Measurements from ENCODE around the gene ODF2. TPM values are rescaled to one million over a fixed set of nuclear protein-coding genes. Genes with fewer than 3 reads are reported as not detected.

ODF2 gene
- total and polyA plus RNA-seq, 2 of the 13 experiments (the other 11 are each of a cell fraction or from before 2014, with no cell fraction given): 9.8 to 31.3 TPM

GRCh38 chr9:128504485-128505413 is 48.9 kb downstream of the ODF2 start, which contains the start of gene GLE1 (continued):
- no peak; the same call in 1 of the 2 replicates for TF ChIP-seq CREM (IDR thresholded peaks at IDR 0.05)
- no peak for TF ChIP-seq CREM (CRISPR knock-in tag; IDR thresholded peaks at IDR 0.05)
- TF ChIP-seq CHD4 (IDR thresholded peaks at IDR 0.05; ENCODE audit: borderline replicate concordance, low read length): no peak
- 0 out of 2 replicates have a peak, but pooled peaks have one; percentile 58 for TF ChIP-seq MEIS2 (CRISPR knock-in tag; IDR thresholded peaks at IDR 0.05)
- TF ChIP-seq, protein P1, sequence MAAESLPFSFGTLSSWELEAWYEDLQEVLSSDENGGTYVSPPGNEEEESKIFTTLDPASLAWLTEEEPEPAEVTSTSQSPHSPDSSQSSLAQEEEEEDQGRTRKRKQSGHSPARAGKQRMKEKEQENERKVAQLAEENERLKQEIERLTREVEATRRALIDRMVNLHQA (CRISPR knock-in tag; IDR thresholded peaks at IDR 0.05): no peak
- TF ChIP-seq, protein P2, sequence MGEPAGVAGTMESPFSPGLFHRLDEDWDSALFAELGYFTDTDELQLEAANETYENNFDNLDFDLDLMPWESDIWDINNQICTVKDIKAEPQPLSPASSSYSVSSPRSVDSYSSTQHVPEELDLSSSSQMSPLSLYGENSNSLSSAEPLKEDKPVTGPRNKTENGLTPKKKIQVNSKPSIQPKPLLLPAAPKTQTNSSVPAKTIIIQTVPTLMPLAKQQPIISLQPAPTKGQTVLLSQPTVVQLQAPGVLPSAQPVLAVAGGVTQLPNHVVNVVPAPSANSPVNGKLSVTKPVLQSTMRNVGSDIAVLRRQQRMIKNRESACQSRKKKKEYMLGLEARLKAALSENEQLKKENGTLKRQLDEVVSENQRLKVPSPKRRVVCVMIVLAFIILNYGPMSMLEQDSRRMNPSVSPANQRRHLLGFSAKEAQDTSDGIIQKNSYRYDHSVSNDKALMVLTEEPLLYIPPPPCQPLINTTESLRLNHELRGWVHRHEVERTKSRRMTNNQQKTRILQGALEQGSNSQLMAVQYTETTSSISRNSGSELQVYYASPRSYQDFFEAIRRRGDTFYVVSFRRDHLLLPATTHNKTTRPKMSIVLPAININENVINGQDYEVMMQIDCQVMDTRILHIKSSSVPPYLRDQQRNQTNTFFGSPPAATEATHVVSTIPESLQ (CRISPR knock-in tag; conservative IDR thresholded peaks at IDR 0.05): no peak; the same call in 1 of the 2 replicates
- TF ChIP-seq, protein P3, sequence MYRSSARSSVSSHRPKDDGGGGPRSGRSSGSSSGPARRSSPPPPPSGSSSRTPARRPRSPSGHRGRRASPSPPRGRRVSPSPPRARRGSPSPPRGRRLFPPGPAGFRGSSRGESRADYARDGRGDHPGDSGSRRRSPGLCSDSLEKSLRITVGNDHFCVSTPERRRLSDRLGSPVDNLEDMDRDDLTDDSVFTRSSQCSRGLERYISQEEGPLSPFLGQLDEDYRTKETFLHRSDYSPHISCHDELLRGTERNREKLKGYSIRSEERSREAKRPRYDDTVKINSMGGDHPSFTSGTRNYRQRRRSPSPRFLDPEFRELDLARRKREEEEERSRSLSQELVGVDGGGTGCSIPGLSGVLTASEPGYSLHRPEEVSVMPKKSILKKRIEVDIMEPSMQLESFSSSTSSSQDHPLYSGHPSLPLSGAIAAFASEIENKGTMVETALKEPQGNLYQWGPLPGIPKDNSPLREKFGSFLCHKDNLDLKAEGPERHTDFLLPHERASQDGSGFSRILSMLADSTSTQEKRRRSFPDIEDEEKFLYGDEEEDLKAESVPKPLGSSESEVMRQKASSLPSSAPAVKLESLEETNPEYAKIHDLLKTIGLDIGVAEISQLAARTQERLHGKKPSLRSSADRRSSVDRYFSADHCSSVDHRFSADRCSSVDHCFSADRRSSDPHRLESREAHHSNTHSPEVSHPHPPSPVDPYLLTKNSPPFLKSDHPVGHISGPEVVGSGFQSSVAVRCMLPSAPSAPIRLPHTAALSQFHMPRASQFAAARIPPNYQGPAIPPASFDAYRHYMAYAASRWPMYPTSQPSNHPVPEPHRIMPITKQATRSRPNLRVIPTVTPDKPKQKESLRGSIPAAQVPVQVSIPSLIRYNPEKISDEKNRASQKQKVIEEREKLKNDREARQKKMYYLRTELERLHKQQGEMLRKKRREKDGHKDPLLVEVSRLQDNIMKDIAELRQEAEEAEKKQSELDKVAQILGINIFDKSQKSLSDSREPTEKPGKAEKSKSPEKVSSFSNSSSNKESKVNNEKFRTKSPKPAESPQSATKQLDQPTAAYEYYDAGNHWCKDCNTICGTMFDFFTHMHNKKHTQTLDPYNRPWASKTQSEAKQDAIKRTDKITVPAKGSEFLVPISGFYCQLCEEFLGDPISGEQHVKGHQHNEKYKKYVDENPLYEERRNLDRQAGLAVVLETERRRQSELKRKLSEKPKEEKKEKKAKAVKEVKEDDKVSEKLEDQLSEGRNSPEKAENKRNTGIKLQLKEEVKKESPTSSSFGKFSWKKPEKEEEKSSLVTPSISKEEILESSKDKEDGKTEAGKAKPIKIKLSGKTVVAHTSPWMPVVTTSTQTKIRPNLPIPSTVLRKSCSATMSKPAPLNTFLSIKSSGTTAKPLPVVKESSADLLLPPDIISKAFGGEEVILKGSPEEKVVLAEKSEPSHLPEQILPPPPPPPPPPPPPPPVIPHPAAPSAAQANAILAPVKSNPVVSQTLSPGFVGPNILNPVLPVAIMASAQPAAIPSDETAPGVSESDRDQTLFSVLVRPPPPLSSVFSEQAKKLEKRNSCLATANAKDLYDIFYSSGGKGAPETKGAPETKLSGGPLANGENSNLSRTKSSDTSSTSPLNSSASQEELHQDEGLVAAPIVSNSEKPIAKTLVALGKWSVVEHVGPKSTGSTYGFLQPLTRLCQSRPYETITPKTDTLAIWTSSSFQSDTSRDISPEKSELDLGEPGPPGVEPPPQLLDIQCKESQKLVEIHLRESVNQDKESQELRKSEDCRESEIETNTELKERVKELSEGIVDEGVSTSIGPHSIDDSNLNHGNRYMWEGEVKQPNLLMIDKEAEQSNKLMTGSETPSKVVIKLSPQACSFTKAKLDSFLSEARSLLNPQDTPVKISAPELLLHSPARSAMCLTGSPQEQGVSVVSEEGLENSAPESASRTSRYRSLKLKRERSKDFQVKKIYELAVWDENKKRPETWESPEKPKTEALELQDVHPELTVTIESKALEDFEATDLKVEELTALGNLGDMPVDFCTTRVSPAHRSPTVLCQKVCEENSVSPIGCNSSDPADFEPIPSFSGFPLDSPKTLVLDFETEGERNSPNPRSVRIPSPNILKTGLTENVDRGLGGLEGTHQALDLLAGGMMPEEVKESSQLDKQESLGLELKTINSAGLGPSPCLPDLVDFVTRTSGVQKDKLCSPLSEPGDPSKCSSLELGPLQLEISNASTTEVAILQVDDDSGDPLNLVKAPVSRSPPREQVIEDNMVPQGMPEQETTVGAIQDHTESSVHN (CRISPR knock-in tag; IDR thresholded peaks at IDR 0.05): no peak
- peak; percentile 96 for TF ChIP-seq ZNF777 (CRISPR knock-in tag; IDR thresholded peaks at IDR 0.05)
- TF ChIP-seq DNMT1 (CRISPR knock-in tag; IDR thresholded peaks at IDR 0.05): 0 out of 2 replicates have a peak, but pooled peaks have one; percentile 19
- 0 out of 2 replicates have a peak, but pooled peaks have one; percentile 55 for TF ChIP-seq KLF6 (CRISPR knock-in tag; IDR thresholded peaks at IDR 0.05)
- TF ChIP-seq ZFAT (CRISPR knock-in tag; conservative IDR thresholded peaks at IDR 0.05): peak; percentile 92
- TF ChIP-seq ZNF350 (CRISPR knock-in tag; IDR thresholded peaks at IDR 0.05; ENCODE audit: borderline replicate concordance, low read depth): peak; percentile 70
- TF ChIP-seq ZSCAN9 (CRISPR knock-in tag; IDR thresholded peaks at IDR 0.05; ENCODE audit: borderline replicate concordance): 0 out of 2 replicates have a peak, but pooled peaks have one; percentile 8
- no peak for TF ChIP-seq RORA (CRISPR knock-in tag; IDR thresholded peaks at IDR 0.05)
- no peak for TF ChIP-seq ZNF30 (CRISPR knock-in tag; IDR thresholded peaks at IDR 0.05)
- no peak; the same call in 1 of the 2 replicates for TF ChIP-seq CHCHD3 (CRISPR knock-in tag; IDR thresholded peaks at IDR 0.05)
- TF ChIP-seq ZNF878 (CRISPR knock-in tag; IDR thresholded peaks at IDR 0.05): peak; percentile 44; the same call in 1 of the 2 replicates
- no peak for TF ChIP-seq ZKSCAN5 (CRISPR knock-in tag; IDR thresholded peaks at IDR 0.05)
- 0 out of 2 replicates have a peak, but pooled peaks have one; percentile 56 for TF ChIP-seq ZSCAN29 (CRISPR knock-in tag; conservative IDR thresholded peaks at IDR 0.05)

Data from HepG2 (cell line).